ENCODE data around the gene CCL3. TPM values are rescaled to one million over a fixed set of nuclear protein-coding genes. Genes with fewer than 3 reads are reported as not detected.
"Not testable (repeated sequence)": the region's sequence is repeated elsewhere in the genome, so short reads cannot be mapped to it uniquely, and the experiment has no call there.

Gene CCL3
- total RNA-seq, 1 donor from 2014 or later, result not detected

DNA sequence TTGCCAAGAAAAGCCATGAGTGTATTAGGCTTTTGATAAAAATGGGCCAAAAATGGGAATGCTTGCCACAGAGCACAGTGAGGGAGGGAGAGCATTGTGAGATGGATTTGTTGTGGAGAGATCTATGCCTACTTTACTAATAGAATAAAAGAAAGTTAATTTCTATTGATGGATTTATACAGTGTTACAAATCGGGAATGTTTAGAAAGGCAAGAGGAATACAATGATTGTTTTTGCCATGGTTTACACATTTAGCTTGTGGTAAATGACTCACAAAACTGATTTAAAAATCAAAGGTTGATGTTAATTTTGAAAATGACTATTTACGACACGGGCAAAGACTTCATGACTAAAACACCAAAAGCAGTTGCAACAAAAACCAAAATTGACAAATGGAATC is 30.3 kb upstream of the CCL3 start:
- no peak overlapping the region for H3K4me3 ChIP-seq
- intact Hi-C loops (cut with micrococcal nuclease), result no loop called here
- no peak overlapping the region for H3K27ac ChIP-seq (replicated peaks)
- H3K27me3 ChIP-seq (ENCODE audit: low read depth), result peaks cover 9% of the 10 kb centered on the region
- H3K9me3 ChIP-seq (replicated peaks), result peaks cover 8% of the 10 kb centered on the region
- TF ChIP-seq, protein P1, sequence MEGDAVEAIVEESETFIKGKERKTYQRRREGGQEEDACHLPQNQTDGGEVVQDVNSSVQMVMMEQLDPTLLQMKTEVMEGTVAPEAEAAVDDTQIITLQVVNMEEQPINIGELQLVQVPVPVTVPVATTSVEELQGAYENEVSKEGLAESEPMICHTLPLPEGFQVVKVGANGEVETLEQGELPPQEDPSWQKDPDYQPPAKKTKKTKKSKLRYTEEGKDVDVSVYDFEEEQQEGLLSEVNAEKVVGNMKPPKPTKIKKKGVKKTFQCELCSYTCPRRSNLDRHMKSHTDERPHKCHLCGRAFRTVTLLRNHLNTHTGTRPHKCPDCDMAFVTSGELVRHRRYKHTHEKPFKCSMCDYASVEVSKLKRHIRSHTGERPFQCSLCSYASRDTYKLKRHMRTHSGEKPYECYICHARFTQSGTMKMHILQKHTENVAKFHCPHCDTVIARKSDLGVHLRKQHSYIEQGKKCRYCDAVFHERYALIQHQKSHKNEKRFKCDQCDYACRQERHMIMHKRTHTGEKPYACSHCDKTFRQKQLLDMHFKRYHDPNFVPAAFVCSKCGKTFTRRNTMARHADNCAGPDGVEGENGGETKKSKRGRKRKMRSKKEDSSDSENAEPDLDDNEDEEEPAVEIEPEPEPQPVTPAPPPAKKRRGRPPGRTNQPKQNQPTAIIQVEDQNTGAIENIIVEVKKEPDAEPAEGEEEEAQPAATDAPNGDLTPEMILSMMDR (IDR thresholded peaks at IDR 0.05; ENCODE audit: borderline replicate concordance), result no peak
- H3K4me1 ChIP-seq, result no peaks in the 10 kb centered on the region
- H3K36me3 ChIP-seq, result no peaks in the 10 kb centered on the region
- no peak for DNase-seq

DNA sequence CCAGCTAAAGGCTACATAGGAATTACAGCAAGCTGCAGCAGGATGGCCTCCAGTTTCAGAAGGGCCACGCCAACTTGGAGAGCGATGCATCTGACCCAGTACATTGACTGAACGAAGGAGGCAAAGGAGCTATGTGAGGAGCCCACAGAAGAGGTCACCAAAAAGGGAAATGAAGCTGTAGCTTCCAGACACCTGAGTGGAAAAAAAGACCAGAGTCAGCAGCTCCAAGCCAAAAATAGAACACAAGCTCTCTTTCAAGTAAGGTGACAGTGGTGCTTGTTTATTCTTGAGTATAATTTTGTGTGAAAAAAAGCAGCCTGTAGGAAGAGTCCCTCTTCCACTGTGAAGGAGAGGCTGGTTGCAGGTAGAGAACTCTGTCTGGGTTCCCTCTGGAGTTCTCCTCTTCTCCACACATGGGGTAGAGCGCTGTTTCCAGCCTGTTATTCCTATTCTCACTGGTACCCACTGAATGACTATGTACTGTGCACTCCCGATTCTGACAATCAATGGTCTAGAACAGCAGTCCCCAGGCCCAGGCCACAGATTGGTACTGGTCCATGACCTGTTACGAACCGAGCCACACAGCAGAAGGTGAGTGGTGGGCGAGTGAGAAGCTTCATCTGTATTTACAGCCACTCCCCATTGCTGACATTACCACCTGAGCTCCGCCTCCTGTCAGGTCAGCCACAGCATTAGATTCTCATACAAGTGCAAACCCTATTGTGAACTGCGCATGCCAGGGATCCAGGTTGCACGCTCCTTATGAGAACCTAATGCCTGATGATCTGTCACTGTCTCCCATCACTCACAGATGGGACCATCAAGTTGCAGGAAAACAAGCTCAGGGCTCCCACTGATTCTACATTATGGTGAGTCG is 28.8 kb upstream of the CCL3 start:
- peaks cover 9% of the 10 kb centered on the region for H3K27me3 ChIP-seq (ENCODE audit: low read depth)
- no peak overlapping the region for H3K27ac ChIP-seq (replicated peaks)
- H3K4me3 ChIP-seq, result no peak overlapping the region
- intact Hi-C loops (cut with micrococcal nuclease), result no loop called here
- H3K9me3 ChIP-seq (replicated peaks), result no peaks in the 10 kb centered on the region
- TF ChIP-seq, protein P1 (IDR thresholded peaks at IDR 0.05; ENCODE audit: borderline replicate concordance), result no peak
- DNase-seq, result no peak
- no peaks in the 10 kb centered on the region for H3K36me3 ChIP-seq
- no peaks in the 10 kb centered on the region for H3K4me1 ChIP-seq

DNA sequence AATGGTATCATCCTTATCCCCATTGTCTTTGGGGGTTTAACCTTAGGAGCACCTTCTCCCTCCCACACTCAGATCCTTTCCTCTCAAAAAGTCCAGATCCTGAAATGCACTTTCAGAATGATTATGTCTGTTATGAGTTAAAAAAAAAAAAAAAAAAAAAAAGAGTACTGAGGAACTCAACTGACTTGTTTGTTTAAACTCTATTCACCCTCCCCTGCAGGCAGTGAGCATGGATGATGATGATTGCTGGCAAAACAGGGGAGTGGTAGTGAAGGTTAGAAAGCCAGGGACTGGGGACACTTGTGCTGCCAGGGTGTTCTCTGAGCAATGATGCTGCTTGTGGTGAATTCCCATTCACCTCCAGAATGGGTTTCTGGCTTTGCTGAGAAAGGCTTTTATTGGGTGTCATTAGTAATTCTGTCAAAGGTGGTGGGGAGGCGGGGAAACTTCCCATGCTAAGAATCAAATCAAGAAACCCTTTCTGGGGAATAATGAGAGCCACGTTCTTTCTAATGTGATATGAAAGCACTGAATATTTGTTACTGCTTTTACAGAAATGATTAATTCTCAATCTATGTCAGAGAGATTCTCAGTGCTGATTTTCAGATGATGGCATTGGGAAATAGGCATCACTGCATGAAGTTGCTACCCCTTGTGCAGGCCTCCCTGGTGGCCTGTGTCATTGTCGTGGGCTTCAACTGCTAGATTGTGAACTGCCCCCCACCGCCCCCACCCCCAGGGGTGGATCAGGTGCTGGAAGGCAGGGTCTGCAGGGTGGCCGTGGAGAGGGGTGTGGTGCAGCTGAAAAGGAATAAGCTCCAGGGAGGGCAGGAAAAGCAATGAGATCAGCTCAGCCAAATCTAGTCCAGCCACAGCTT is 27.8 kb upstream of the CCL3 start:
- H3K9me3 ChIP-seq (replicated peaks), result no peaks in the 10 kb centered on the region
- no peak for DNase-seq
- H3K27me3 ChIP-seq (ENCODE audit: low read depth), result peaks cover 9% of the 10 kb centered on the region
- H3K4me3 ChIP-seq, result no peak overlapping the region
- no peaks in the 10 kb centered on the region for H3K36me3 ChIP-seq
- intact Hi-C loops (cut with micrococcal nuclease), result no loop called here
- no peak overlapping the region for H3K27ac ChIP-seq (replicated peaks)
- TF ChIP-seq, protein P1 (IDR thresholded peaks at IDR 0.05; ENCODE audit: borderline replicate concordance), result no peak
- no peaks in the 10 kb centered on the region for H3K4me1 ChIP-seq

DNA sequence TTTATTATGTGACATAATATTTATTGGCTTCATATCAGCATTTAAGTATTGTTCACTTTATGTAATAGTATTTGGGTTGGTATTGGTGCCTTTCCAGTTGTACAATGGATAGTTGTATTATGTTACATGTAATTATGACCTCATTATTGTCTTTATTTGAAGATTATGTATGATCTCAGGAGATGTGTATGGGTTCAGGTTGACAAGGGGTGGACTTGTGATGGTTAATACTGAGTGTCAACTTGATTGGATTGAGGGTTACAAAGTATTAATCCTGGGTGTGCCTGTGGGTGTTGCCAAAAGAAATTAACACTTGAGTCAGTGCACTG is 25.7 kb upstream of the CCL3 start:
- H3K4me1 ChIP-seq; H3K36me3 ChIP-seq; DNase-seq; intact Hi-C loops (cut with micrococcal nuclease); H3K4me3 ChIP-seq; H3K27me3 ChIP-seq (ENCODE audit: low read depth); H3K27ac ChIP-seq (replicated peaks); H3K9me3 ChIP-seq (replicated peaks): not testable (repeated sequence)

DNA sequence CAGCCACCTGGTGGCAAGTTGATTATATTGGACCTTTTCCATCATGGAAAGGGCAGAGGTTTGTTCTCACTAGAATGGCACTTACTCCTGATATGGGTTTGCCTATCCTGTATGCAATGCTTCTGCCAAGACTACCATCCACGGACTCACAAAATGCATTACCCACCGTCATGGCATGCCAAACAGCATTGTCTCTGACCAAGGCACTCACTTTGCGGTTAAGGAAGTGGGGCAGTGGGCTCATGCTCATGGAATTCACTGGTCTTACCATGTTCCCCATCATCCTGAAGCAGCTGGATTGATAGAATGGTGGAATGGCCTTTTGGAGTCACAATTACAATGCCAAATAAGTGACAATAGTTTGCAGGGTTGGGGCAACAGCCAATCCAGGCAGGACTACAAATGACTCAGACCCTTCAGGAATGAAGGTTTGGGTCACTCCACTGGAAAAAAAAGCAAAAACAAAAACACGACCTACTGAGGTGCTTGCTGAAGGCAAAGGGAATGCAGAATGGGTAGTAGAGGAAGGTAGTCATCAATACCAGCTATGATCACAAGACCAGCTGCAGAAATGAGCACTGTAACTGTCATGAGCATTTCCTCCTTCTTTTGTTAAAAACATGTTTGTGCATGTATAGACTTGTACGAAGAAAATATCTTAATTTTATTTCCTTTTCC is 25.2 kb upstream of the CCL3 start:
- H3K27ac ChIP-seq (replicated peaks); intact Hi-C loops (cut with micrococcal nuclease); H3K4me1 ChIP-seq; H3K4me3 ChIP-seq; H3K9me3 ChIP-seq (replicated peaks); H3K36me3 ChIP-seq; H3K27me3 ChIP-seq (ENCODE audit: low read depth); DNase-seq: not testable (repeated sequence)

DNA sequence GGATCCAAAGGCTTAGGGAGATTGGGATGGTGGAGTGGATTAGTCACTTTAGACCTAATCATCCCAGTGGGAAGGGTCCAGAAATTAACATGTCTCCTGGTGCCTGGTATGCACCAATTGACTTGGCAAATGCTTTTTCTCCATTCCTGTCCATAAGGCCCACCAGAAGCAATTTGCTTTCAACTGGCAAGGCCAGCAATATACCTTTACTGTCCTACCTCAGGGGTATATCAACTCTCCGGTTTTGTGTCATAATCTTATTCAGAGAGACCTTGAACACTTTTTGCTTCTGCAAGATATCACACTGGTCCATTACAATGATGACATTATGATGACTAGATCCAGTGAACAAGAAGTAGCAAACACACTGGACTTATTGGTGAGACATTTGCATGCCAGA is 23.2 kb upstream of the CCL3 start:
- peaks cover 10% of the 10 kb centered on the region for H3K27me3 ChIP-seq (ENCODE audit: low read depth)
- H3K9me3 ChIP-seq (replicated peaks); H3K36me3 ChIP-seq; H3K27ac ChIP-seq (replicated peaks); DNase-seq; H3K4me1 ChIP-seq; H3K4me3 ChIP-seq; intact Hi-C loops (cut with micrococcal nuclease): not testable (repeated sequence)

Measured in left ventricle myocardium inferior (tissue), 1 donor.